Measurements from ENCODE around the gene TSPAN32. TPM values are rescaled to one million over a fixed set of nuclear protein-coding genes. Genes with fewer than 3 reads are reported as not detected.

The TSPAN32 gene
- total RNA-seq, 1 donor from 2014 or later, result not detected

DNA sequence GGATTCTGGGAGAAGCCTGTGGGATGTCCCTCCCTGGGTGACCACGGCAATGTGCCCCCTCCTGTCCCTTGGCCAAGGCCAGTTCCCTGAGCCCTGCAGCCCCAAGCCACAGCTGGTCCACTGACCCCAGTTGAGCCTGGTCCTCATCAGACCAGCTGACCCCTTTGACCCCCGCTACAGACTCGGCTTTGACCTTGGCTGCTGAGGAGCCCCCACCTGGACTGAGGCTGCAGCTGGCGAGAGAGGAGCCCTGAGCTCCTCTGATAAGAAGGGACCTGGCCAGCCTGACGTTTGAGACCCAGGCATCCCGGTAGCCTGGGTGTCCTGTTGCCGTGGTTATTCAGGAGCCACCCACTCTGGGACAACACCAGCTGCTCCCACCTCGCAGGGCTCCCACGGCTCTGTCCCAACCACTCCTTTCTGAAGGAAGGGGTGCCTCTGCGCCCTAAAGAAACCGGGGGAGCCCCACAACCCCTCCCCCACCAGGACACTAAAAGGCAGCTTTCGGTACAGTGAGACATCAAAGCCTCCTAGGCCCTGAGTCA is 34.4 kb upstream of the TSPAN32 start:
- peaks cover 23% of the 10 kb centered on the region for H3K27me3 Mint-ChIP-seq (ENCODE audit: unreplicated experiment)
- no peak overlapping the region for H3K27ac Mint-ChIP-seq (ENCODE audit: unreplicated experiment)
- H3K9me3 Mint-ChIP-seq (ENCODE audit: unreplicated experiment), result no peaks in the 10 kb centered on the region
- TF ChIP-seq, protein P1, sequence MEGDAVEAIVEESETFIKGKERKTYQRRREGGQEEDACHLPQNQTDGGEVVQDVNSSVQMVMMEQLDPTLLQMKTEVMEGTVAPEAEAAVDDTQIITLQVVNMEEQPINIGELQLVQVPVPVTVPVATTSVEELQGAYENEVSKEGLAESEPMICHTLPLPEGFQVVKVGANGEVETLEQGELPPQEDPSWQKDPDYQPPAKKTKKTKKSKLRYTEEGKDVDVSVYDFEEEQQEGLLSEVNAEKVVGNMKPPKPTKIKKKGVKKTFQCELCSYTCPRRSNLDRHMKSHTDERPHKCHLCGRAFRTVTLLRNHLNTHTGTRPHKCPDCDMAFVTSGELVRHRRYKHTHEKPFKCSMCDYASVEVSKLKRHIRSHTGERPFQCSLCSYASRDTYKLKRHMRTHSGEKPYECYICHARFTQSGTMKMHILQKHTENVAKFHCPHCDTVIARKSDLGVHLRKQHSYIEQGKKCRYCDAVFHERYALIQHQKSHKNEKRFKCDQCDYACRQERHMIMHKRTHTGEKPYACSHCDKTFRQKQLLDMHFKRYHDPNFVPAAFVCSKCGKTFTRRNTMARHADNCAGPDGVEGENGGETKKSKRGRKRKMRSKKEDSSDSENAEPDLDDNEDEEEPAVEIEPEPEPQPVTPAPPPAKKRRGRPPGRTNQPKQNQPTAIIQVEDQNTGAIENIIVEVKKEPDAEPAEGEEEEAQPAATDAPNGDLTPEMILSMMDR (IDR thresholded peaks at IDR 0.05; ENCODE audit: partially characterized antibody, unreplicated experiment), result no peak
- H3K4me1 Mint-ChIP-seq (ENCODE audit: low read depth, unreplicated experiment), result peaks cover 2% of the 10 kb centered on the region
- DNase-seq, result no peak
- no peaks in the 10 kb centered on the region for H3K36me3 Mint-ChIP-seq (ENCODE audit: unreplicated experiment)
- no peak overlapping the region for H3K4me3 Mint-ChIP-seq (ENCODE audit: unreplicated experiment)

DNA sequence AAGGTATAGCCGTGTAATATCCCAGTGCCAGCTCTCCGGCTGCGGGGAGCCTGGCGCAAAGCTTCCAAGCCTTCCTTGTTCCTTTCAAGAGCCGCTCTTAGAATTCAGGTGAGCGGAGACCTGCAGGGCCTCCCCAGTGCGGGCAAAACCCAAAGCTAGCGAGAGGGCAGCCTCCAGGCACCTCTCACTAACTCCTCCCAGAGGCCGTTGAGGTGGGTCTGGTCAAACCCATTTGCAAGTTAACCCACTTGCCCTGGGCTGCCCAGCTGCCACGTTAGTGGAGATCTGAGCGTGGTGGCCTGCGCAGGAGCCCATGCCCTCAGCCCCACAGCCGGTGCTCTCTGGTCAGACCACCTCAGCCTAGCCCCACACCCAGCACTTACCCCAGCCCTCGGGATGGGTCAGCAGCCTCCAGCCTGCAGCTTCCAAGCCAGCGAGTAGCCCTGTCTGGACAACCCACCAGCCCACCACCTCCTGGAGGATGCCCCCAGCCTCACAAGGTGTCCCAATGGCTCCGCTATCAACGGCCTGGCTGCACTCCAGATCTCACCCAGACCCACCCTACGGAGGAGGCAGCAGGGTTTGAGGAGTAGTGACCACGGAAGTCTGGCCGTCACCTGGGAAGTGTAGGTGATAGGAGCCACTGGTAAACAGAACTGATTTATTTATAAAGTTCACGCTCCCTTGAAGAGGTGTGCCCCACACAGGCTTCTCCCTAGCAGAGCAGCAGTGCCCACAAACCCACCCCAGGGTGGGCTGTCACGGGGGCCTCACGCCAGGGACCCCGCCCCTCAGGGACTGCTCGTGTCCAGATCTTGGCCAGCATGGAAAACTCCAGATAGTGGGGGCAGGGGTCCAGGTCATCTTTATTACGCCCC is 33.7 kb upstream of the TSPAN32 start:
- no peak overlapping the region for H3K27ac Mint-ChIP-seq (ENCODE audit: unreplicated experiment)
- DNase-seq, result no peak
- peaks cover 2% of the 10 kb centered on the region for H3K4me1 Mint-ChIP-seq (ENCODE audit: low read depth, unreplicated experiment)
- H3K36me3 Mint-ChIP-seq (ENCODE audit: unreplicated experiment), result peaks cover 1% of the 10 kb centered on the region
- peak overlapping the region; percentile 44 for H3K4me3 Mint-ChIP-seq (ENCODE audit: unreplicated experiment)
- TF ChIP-seq, protein P1 (IDR thresholded peaks at IDR 0.05; ENCODE audit: partially characterized antibody, unreplicated experiment), result no peak
- peaks cover 6% of the 10 kb centered on the region for H3K9me3 Mint-ChIP-seq (ENCODE audit: unreplicated experiment)
- H3K27me3 Mint-ChIP-seq (ENCODE audit: unreplicated experiment), result peaks cover 29% of the 10 kb centered on the region

DNA sequence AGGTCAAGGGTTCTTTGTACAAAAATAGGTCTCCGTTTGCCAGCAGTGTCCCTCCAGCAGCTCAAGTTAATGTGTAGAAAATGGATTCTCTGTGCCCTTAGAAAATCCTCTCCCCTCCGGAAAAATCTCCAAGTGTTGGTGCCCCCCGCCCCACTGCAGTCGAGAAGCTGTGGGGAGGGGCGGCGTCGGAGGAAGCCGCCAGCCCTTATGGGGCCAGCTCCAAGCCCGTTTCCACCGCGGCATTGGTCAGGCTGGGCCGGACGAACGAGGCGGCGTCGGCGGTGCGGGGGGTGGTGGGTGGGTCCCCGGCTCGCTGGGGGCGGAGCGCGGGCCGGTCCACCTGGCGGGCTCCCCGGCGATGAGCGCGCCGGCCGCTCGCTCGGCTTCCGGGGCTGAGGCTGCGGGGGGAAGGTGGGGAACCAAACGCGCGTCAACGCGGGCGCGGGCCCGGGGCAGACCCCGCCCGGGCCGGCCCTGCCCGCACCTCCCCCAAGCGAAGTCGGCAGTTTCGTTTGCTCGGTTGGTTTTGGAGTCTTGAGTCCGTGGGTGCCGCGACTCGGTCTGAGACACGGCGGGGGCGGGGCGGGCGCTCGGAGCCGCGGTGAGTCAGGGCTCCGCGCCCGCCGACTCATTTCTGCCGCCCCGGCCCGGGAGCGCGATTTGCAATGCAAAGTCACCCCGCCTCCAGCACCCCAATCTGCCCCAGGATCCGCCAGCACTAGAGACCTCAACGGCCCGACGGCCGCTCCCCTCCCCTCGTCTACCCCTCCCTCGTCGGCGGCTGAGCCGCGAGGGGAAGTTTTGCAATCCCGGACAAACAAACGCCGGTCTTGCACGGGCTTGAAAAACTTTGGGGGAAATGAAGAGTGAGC is 32.8 kb upstream of the TSPAN32 start:
- DNase-seq, result no peak
- Mint-ChIP-seq H3K27me3 (ENCODE audit: unreplicated experiment) (peaks cover 35% of the 10 kb centered on the region), H3K9me3 (ENCODE audit: unreplicated experiment) (peaks cover 8% of the 10 kb centered on the region), H3K4me1 (ENCODE audit: low read depth, unreplicated experiment) (peaks cover 2% of the 10 kb centered on the region), H3K36me3 (ENCODE audit: unreplicated experiment) (peaks cover 5% of the 10 kb centered on the region), H3K27ac (ENCODE audit: unreplicated experiment) (no peak overlapping the region), H3K4me3 (ENCODE audit: unreplicated experiment) (peak overlapping the region; percentile 44)
- TF ChIP-seq, protein P1 (IDR thresholded peaks at IDR 0.05; ENCODE audit: partially characterized antibody, unreplicated experiment), result no peak

DNA sequence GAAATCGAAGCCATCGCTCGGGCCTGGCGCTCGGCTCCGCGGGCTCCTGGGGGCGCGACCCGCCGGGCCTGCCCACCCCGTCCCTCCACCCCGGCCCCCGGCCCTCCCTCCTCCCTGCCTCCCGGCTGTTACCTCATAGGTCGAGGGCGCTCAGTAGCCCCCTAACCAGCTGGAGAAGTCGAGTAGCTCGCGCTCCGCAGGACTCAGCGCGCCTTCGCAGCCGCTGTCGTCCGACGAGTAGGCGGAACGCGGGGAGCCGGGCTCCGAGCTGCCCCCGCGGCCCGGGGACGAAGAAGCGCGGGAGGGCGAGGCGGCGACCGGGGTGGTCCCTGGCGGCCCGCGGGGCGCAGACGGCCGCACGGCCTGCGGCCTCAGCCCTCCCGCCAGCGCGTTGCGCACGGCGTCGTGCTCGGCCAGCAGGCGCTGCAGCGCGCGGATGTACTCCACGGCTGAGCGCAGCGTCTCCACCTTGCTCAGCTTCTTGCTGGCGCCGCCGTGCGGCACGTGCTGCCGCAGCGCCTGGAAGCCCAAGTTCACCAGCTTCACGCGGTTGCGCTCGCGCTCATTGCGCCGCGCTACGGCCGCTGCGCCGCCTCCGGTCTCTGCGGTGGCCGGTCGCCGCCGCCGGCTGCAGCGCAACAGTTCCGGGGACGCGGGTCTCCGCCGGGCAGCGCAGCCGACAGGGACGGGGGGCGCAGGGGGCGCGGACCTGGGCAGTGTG is 32.1 kb upstream of the TSPAN32 start:
- TF ChIP-seq, protein P1 (IDR thresholded peaks at IDR 0.05; ENCODE audit: partially characterized antibody, unreplicated experiment), result no peak
- DNase-seq, result peak; percentile 75
- Mint-ChIP-seq H3K9me3 (ENCODE audit: unreplicated experiment) (peaks cover 10% of the 10 kb centered on the region), H3K36me3 (ENCODE audit: unreplicated experiment) (peaks cover 5% of the 10 kb centered on the region), H3K4me3 (ENCODE audit: unreplicated experiment) (no peak overlapping the region), H3K27ac (ENCODE audit: unreplicated experiment) (no peak overlapping the region), H3K27me3 (ENCODE audit: unreplicated experiment) (peaks cover 38% of the 10 kb centered on the region), H3K4me1 (ENCODE audit: low read depth, unreplicated experiment) (peaks cover 2% of the 10 kb centered on the region)
